Sigmoid colon (tissue), 7 donors: ENCODE measurements around the gene GRAMD4. TPM values are rescaled to one million over a fixed set of nuclear protein-coding genes. Genes with fewer than 3 reads are reported as not detected.

ENCODE experiments used
- DNase-seq: peaks from one replicate; pipeline ENCODE4 v3.0.0-alpha.2; 2019
- H3K27ac ChIP-seq, 4 donors: fragments of 200-600 bp; sonication (generic); one replicate each; pipeline ENCODE4 v1.5.1; 2016 to 2019; ENCODE audit warnings: mild to moderate bottlenecking in 1 of 4
- H3K27me3 ChIP-seq, 3 donors: fragments of 200-600 bp; sonication (generic); one replicate each; pipeline ENCODE4 v1.5.1; 2019; ENCODE audit warnings: mild to moderate bottlenecking in 1 of 3
- H3K36me3 ChIP-seq, 4 donors: fragments of 200-600 bp; sonication (generic); one replicate each; pipeline ENCODE4 v1.5.1; 2016 to 2019
- H3K4me1 ChIP-seq, 4 donors: fragments of 200-600 bp; sonication (generic); one replicate each; pipeline ENCODE4 v1.5.1; 2017 to 2019
- H3K4me3 ChIP-seq, 4 donors: fragments of 200-600 bp; sonication (generic); one replicate each; pipeline ENCODE4 v1.5.1; 2017 to 2019; ENCODE audit warnings: mild to moderate bottlenecking in 2 of 4, moderate library complexity in 1 of 4
- H3K9me3 ChIP-seq, 4 donors: fragments of 200-600 bp in 3 of 4; sonication (generic) in 3 of 4; one replicate each; pipeline versions ENCODE4 v1.5.1 to v1.6.1; 2013 to 2019
- EP300 ChIP-seq, 4 donors: sonication (generic); formaldehyde crosslinking; IDR thresholded peaks; one replicate each; pipeline ENCODE4 v1.6.1; 2017; ENCODE audit warnings: antibody characterized with exemption in 4 of 4
- POLR2A ChIP-seq, 2 donors: fragments of 450-650 bp; IDR thresholded peaks; one replicate each; pipeline ENCODE4 v1.6.1; 2016; ENCODE audit warnings: antibody characterized with exemption in 2 of 2, mild to moderate bottlenecking in 2 of 2, moderate library complexity in 2 of 2
- POLR2AphosphoS5 ChIP-seq, 4 donors: sonication (generic); formaldehyde crosslinking; IDR thresholded peaks; one replicate each; pipeline ENCODE4 v1.6.1; 2017; ENCODE audit warnings: antibody characterized with exemption in 4 of 4
- WGBS, 2 donors: extraction: QIAGEN DNeasy Blood & Tissue Kit; methylation state at CpG; one replicate each; pipeline ENCODE4 v1.1.7; 2013; 5-methylcytosine and 5-hydroxymethylcytosine counted together
- intact Hi-C: fragments of 100-400 bp; cut with DNase I; formaldehyde crosslinking; loops from one replicate; pipeline ENCODE4 v1.15.1; 2023
- polyA plus RNA-seq, 3 donors: library from polyadenylated mRNA; stranded (reverse); fragments of 200-250 nt; gene quantifications; one replicate each; pipeline ENCODE4 v1.2.3, GENCODE V29; 2013
- total RNA-seq, 4 donors: library from RNA; depleted of rRNA; stranded (reverse); fragments of >200 nt; gene quantifications; one replicate each; pipeline ENCODE4 v1.1.0, GENCODE V29; 2016
- TF ChIP-seq, protein P1 (sequence below), 4 experiments: fragments of 450-650 bp in 3 of 4; fragments of 200-600 bp in 1 of 4; IDR thresholded peaks; one replicate each; pipeline ENCODE4 v1.5.1; 2016 to 2019; ENCODE audit warnings: antibody characterized with exemption in 4 of 4, mild to moderate bottlenecking in 3 of 4, moderate library complexity in 2 of 4
- donor health status: healthy with polysubstance abuse.
- donor health status: Bipolar disorder and iron deficiency.
- donor health status: healthy.

Gene GRAMD4
- total and polyA plus RNA-seq, 7 donors: 11.6 to 57.2 (median 23.5) TPM

DNA sequence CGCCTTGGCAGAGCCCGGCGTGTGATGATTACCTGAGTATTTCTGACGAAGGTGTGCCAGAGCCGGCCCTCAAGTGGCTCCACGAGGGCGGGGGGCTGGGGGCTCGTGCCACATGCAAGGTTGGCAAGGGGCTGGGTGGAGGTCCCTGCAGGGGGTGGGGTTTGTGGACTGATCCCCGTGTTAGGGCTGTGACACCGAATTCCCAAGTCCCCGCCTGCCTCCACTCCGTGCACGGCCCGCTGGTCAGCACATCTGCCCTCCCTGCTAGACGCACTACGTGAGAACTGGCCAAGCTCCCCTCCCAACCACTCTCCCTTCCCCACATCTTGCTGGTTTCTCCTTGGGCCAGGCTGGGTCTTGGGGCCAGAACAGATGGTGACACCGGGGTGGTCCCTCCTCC is 34.2 kb downstream of the GRAMD4 start:
- TF ChIP-seq POLR2AphosphoS5 (IDR thresholded peaks at IDR 0.05) (no peak), POLR2A (IDR thresholded peaks at IDR 0.05) (no peak), EP300 (IDR thresholded peaks at IDR 0.05) (no peak)
- TF ChIP-seq, protein P1, sequence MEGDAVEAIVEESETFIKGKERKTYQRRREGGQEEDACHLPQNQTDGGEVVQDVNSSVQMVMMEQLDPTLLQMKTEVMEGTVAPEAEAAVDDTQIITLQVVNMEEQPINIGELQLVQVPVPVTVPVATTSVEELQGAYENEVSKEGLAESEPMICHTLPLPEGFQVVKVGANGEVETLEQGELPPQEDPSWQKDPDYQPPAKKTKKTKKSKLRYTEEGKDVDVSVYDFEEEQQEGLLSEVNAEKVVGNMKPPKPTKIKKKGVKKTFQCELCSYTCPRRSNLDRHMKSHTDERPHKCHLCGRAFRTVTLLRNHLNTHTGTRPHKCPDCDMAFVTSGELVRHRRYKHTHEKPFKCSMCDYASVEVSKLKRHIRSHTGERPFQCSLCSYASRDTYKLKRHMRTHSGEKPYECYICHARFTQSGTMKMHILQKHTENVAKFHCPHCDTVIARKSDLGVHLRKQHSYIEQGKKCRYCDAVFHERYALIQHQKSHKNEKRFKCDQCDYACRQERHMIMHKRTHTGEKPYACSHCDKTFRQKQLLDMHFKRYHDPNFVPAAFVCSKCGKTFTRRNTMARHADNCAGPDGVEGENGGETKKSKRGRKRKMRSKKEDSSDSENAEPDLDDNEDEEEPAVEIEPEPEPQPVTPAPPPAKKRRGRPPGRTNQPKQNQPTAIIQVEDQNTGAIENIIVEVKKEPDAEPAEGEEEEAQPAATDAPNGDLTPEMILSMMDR (IDR thresholded peaks at IDR 0.05): no peak
- no peaks in the 10 kb centered on the region for H3K36me3 ChIP-seq
- H3K4me1 ChIP-seq: peaks cover 0 to 25% (median 19%) of the 10 kb centered on the region in 4 donors
- 90 to 93% methylated on average over 17 of the region's 17 CpGs for WGBS, 2 donors
- no peaks in the 10 kb centered on the region for H3K27me3 ChIP-seq
- DNase-seq: no peak
- H3K27ac ChIP-seq: no peak overlapping the region
- intact Hi-C loops: no loop called here
- H3K9me3 ChIP-seq: no peaks in the 10 kb centered on the region
- no peak overlapping the region for H3K4me3 ChIP-seq

DNA sequence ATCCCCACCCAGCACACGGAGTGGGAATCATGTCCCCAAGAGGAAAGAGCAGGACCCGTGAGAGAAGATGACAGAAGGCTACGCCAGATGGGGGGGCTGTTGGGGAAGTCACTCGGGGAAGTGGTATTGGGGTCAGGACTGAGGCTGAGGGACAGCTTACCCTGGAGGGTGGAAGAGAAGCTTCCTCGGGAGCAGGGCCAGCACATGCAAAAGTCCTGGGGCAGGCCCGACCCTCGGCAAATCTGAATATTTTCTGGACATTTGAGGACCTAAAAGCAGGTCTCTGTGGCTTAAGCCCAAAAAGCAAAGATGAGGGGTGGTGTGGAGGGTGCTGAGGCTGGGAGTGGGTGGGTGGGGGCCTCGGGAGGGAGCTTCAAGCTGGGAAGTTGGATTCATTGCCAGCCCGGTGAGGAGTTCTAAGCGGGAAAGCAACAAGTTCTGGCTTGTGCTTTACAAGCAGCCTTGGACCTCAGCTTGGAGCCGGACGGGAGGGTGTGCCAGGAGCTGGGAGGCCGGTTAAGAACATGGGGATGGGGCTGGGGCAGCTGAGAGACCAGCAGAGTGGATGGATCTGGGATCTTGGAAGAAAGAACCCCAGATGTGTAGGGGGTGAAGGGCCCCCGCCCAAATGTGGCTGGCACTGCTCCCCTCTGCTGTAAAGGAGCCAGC is 34.9 kb downstream of the GRAMD4 start:
- no peaks in the 10 kb centered on the region for H3K27me3 ChIP-seq
- H3K9me3 ChIP-seq: no peaks in the 10 kb centered on the region
- TF ChIP-seq, protein P1 (IDR thresholded peaks at IDR 0.05): no peak
- TF ChIP-seq POLR2AphosphoS5 (IDR thresholded peaks at IDR 0.05) (no peak), EP300 (IDR thresholded peaks at IDR 0.05) (no peak), POLR2A (IDR thresholded peaks at IDR 0.05) (no peak)
- no peak overlapping the region for H3K27ac ChIP-seq
- no peaks in the 10 kb centered on the region for H3K36me3 ChIP-seq
- 91 to 93% methylated on average over 14 of the region's 14 CpGs for WGBS, 2 donors
- intact Hi-C loops: no loop called here
- DNase-seq: no peak
- H3K4me1 ChIP-seq: peaks cover 0 to 18% (median 13%) of the 10 kb centered on the region in 4 donors
- no peak overlapping the region for H3K4me3 ChIP-seq

DNA sequence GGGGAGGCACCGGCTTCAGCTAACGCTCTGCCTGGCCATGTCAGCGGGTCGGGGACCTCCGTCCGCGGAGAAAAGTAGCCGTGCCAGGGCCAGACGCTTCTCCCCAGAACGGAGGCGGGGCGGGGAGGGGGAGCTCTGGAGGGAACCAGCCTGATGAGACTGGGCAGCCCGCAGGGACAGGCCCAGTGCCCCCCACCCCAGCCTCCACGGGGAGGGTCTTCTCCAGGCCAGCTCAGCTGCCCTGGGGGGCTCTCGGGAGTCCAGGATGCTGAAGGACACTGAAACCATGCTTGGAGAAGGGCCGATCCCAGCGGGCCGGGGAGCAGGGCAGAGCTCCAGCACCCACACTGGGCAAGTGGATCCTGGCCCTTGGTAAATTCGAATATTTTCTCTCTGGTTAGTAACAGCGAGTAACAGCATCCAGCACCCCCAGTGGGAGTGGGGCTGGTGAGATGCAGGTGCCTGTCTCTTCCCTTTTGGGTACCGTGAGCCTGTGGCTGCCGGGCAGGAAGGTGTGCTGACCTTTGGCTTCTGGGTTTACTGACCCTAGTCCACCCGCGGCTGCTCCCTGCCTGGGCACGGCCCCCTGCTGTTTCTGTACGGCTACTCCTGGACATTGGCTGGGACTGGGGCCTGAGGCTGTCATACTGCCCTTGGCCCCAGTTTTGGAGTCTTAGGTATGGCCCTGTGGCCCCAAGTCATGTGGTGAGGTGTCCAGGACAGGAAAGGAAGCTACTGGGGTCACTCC is 35.8 kb downstream of the GRAMD4 start:
- H3K4me1 ChIP-seq: peaks cover 0 to 11% (median 7%) of the 10 kb centered on the region in 4 donors
- no peaks in the 10 kb centered on the region for H3K27me3 ChIP-seq
- H3K9me3 ChIP-seq: no peaks in the 10 kb centered on the region
- no peak overlapping the region for H3K27ac ChIP-seq
- no peak for DNase-seq
- TF ChIP-seq POLR2AphosphoS5 (IDR thresholded peaks at IDR 0.05): no peak
- TF ChIP-seq, protein P1 (IDR thresholded peaks at IDR 0.05): no peak
- no peak for TF ChIP-seq POLR2A (IDR thresholded peaks at IDR 0.05)
- TF ChIP-seq EP300 (IDR thresholded peaks at IDR 0.05): no peak
- intact Hi-C loops: no loop called here
- WGBS, 2 donors: 94 to 95% methylated on average over 26 of the region's 26 CpGs
- H3K4me3 ChIP-seq: no peak overlapping the region
- no peaks in the 10 kb centered on the region for H3K36me3 ChIP-seq

DNA sequence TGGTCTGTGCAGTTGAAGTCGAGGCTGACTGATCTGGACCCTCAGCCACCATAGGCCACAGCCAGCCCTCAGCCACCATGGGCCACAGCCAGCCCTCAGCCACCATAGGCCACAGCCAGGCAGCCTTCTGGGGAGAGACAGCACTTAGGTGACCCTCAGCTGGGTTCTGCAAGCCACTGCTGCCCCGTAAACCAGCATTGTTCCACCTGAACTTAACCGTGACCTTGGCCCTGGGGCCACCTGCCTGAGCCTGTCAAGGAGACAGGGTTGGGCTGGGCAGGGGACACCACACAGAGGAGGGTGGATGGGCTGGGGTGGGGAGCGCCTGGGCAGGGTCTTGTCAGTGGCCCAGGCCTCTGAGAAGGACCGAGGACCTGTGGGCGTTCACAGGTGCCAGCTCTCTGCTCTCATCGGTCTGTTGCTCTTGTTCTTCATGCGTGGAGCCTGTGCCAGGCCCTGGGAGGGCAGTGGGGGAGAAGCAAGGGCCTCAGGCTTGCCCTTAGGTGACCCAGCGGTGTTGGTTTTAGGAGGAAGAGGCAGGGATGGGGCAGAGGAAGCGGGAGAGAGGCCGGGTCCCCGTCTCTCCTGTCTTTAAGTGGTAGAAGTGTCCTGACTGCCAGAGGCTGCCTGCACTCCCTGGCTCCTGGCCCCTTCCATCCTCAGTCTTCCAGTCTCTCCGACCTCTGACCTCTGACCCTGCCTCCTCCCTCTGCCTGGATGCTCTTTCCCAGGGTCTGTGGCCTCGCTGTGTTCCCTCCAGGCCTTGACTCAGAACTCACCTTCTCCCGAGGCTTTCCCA is 36.9 kb downstream of the GRAMD4 start:
- Histone ChIP-seq H3K27ac (no peak overlapping the region), H3K36me3 (peaks cover 0 to 3% (median 0%) of the 10 kb centered on the region in 4 donors), H3K4me3 (no peak overlapping the region), H3K9me3 (no peaks in the 10 kb centered on the region), H3K4me1 (peaks cover 0 to 11% (median 5%) of the 10 kb centered on the region in 4 donors), H3K27me3 (no peaks in the 10 kb centered on the region)
- 91% methylated on average over 15 of the region's 15 CpGs for WGBS, 2 donors
- intact Hi-C loops: no loop called here
- TF ChIP-seq EP300 (IDR thresholded peaks at IDR 0.05) (no peak), POLR2AphosphoS5 (IDR thresholded peaks at IDR 0.05) (no peak), POLR2A (IDR thresholded peaks at IDR 0.05) (no peak)
- TF ChIP-seq, protein P1 (IDR thresholded peaks at IDR 0.05): no peak
- DNase-seq: no peak
